Mesenchymal stem cell (in vitro differentiated cells and primary cell): ENCODE results near the gene ITFG1. TPM values are rescaled to one million over a fixed set of nuclear protein-coding genes. Genes with fewer than 3 reads are reported as not detected.

Experiments
- DNase-seq: peaks from one replicate; pipeline ENCODE4 v3.0.0-alpha.2; 2013
- H2AFZ ChIP-seq: one replicate; pipeline ENCODE4 v1.6.1; 2013; ENCODE audit warnings: low read depth, mild to moderate bottlenecking, control low read depth, inconsistent platforms, low read length, moderate library complexity
- H2AK5ac ChIP-seq: 2 replicates; pipeline ENCODE4 v1.6.1; 2013; ENCODE audit warnings: low read length, moderate library complexity, mild to moderate bottlenecking, inconsistent platforms; ENCODE audit not compliant: severe bottlenecking
- H2BK120ac ChIP-seq: one replicate; pipeline ENCODE4 v1.6.1; 2013; ENCODE audit warnings: low read depth, mild to moderate bottlenecking, inconsistent platforms, low read length, moderate library complexity
- H2BK12ac ChIP-seq, 2 experiments: one replicate each; pipeline ENCODE4 v1.6.1; 2013; ENCODE audit warnings: inconsistent platforms in 2 of 2, low read length in 2 of 2, mild to moderate bottlenecking in 2 of 2, moderate library complexity in 2 of 2, control low read depth in 1 of 2
- H2BK15ac ChIP-seq: one replicate; pipeline ENCODE4 v1.6.1; 2013; ENCODE audit warnings: mild to moderate bottlenecking, low read depth, inconsistent platforms; ENCODE audit not compliant: poor library complexity, severe bottlenecking
- H2BK5ac ChIP-seq: 2 replicates; pipeline ENCODE4 v1.6.1; 2013; ENCODE audit warnings: low read depth, mild to moderate bottlenecking, low read length, control low read depth, inconsistent platforms; ENCODE audit not compliant: poor library complexity, severe bottlenecking
- H3K14ac ChIP-seq, 2 experiments: one replicate each; pipeline ENCODE4 v1.6.1; 2013; ENCODE audit warnings: inconsistent platforms in 2 of 2, low read length in 2 of 2, control low read depth in 1 of 2, mild to moderate bottlenecking in 1 of 2, moderate library complexity in 1 of 2
- H3K18ac ChIP-seq, 2 experiments: one replicate each; pipeline ENCODE4 v1.6.1; 2013; ENCODE audit warnings: inconsistent platforms in 2 of 2, low read length in 2 of 2, control low read depth in 1 of 2, low read depth in 1 of 2, mild to moderate bottlenecking in 1 of 2
- H3K23ac ChIP-seq, 2 experiments: one replicate each; pipeline ENCODE4 v1.6.1; 2013; ENCODE audit warnings: inconsistent platforms in 2 of 2, low read length in 2 of 2, mild to moderate bottlenecking in 2 of 2, moderate library complexity in 2 of 2, control low read depth in 1 of 2
- H3K27ac ChIP-seq: 2 replicates; pipeline ENCODE4 v1.5.1; 2013; ENCODE audit warnings: mild to moderate bottlenecking, moderate library complexity, low read length, control low read depth, inconsistent platforms; ENCODE audit not compliant: poor library complexity, severe bottlenecking
- H3K27me3 ChIP-seq, 2 experiments: 2 replicates each; pipeline versions ENCODE4 v1.6.1 to v1.7.0; 2013; ENCODE audit warnings: low read length in 2 of 2, mild to moderate bottlenecking in 2 of 2, moderate library complexity in 2 of 2, control low read depth in 1 of 2, inconsistent platforms in 1 of 2; ENCODE audit not compliant: control insufficient read depth in 1 of 2, insufficient read depth in 1 of 2
- H3K36me3 ChIP-seq, 2 experiments: 2 replicates each; pipeline versions ENCODE4 v1.6.1 to v1.7.0; 2013; ENCODE audit warnings: low read length in 2 of 2, control low read depth in 1 of 2, inconsistent platforms in 1 of 2, low read depth in 1 of 2, mild to moderate bottlenecking in 1 of 2; ENCODE audit not compliant: insufficient read depth in 2 of 2, control insufficient read depth in 1 of 2
- H3K4ac ChIP-seq, 2 experiments: one replicate each; pipeline ENCODE4 v1.6.1; 2013; ENCODE audit warnings: inconsistent platforms in 2 of 2, low read length in 2 of 2, mild to moderate bottlenecking in 2 of 2, moderate library complexity in 2 of 2, control low read depth in 1 of 2, low read depth in 1 of 2
- H3K4me1 ChIP-seq: 2 replicates; pipeline ENCODE4 v1.6.1; 2013; ENCODE audit warnings: low read depth, low read length, control low read depth; ENCODE audit not compliant: control insufficient read depth, insufficient read depth
- H3K4me2 ChIP-seq: 2 replicates; pipeline ENCODE4 v1.6.1; 2013; ENCODE audit warnings: low read length, mild to moderate bottlenecking, inconsistent platforms; ENCODE audit not compliant: poor library complexity, severe bottlenecking
- H3K4me3 ChIP-seq, 2 experiments: 2 replicates each; pipeline versions ENCODE4 v1.5.1 to v1.7.0; 2013; ENCODE audit warnings: low read length in 2 of 2, mild to moderate bottlenecking in 2 of 2, control low read depth in 1 of 2, low read depth in 1 of 2; ENCODE audit not compliant: insufficient read depth in 1 of 2
- H3K79me1 ChIP-seq: replicated peaks from 2 replicates; pipeline ENCODE4 v1.6.1; 2013; ENCODE audit warnings: mild to moderate bottlenecking, control low read depth, low read length, inconsistent platforms; ENCODE audit not compliant: poor library complexity, severe bottlenecking
- H3K9ac ChIP-seq: 2 replicates; pipeline ENCODE4 v1.7.0; 2013; ENCODE audit warnings: mild to moderate bottlenecking, low read length, moderate library complexity
- H3K9me3 ChIP-seq: 2 replicates; pipeline ENCODE4 v1.7.0; 2013; ENCODE audit warnings: mild to moderate bottlenecking, low read length; ENCODE audit not compliant: control insufficient read depth
- H4K8ac ChIP-seq: one replicate; pipeline ENCODE4 v1.6.1; 2013; ENCODE audit warnings: inconsistent platforms, mild to moderate bottlenecking, low read length, moderate library complexity
- H4K91ac ChIP-seq: one replicate; pipeline ENCODE4 v1.6.1; 2013; ENCODE audit warnings: mild to moderate bottlenecking, low read length, inconsistent platforms
- WGBS: methylation state at CpG from one replicate; pipeline ENCODE4 v1.1.7; 2013; ENCODE audit warnings: mixed read lengths; 5-methylcytosine and 5-hydroxymethylcytosine counted together
- small RNA-seq: library from polyadenylated mRNA; stranded (forward); fragments of <200 nt; extraction: miRNeasy Mini kit (QIAGEN cat#:217004); gene quantifications from one replicate; pipeline ENCODE3, GENCODE V24; 2013; ENCODE audit warnings: low read depth

Gene ITFG1

DNA sequence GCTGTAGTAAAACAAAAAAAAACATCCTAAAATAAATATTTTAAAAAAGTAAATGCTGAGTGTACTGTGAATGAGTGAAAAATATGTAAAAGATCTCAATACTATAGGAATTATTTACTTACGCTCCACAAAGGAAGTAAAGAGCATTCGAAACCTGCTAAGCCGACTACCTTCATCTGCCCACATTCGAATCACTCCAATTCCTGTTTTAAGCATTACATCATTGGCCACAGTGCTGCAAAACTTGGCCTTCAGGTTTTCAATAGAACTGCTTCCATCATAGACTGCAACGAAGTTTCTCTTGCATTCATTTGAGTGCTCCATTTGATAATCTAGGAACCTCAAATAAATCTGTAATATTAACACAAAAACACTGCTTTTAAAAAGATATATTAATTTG lies 351.5 kb downstream of the ITFG1 start:
- H3K36me3 ChIP-seq, result no peaks in the 10 kb centered on the region
- no peak overlapping the region for H4K91ac ChIP-seq
- H2BK120ac ChIP-seq, result no peak overlapping the region
- no peaks in the 10 kb centered on the region for H3K9me3 ChIP-seq
- no peaks in the 10 kb centered on the region for H3K79me1 ChIP-seq
- no peak overlapping the region for H4K8ac ChIP-seq
- H3K18ac ChIP-seq, result no peak overlapping the region
- H2AK5ac ChIP-seq, result no peak overlapping the region
- H3K27ac ChIP-seq, result no peak overlapping the region
- DNase-seq, result no peak
- no peak overlapping the region for H3K14ac ChIP-seq
- H3K4me1 ChIP-seq, result no peaks in the 10 kb centered on the region
- WGBS, result 96% methylated on average over 5 of the region's 5 CpGs
- H3K4me2 ChIP-seq, result no peak overlapping the region
- H2AFZ ChIP-seq, result no peak overlapping the region
- H3K23ac ChIP-seq, result no peak overlapping the region
- H2BK15ac ChIP-seq, result no peak overlapping the region
- no peak overlapping the region for H2BK12ac ChIP-seq
- H3K9ac ChIP-seq, result no peak overlapping the region
- no peaks in the 10 kb centered on the region for H3K27me3 ChIP-seq
- no peak overlapping the region for H2BK5ac ChIP-seq
- no peak overlapping the region for H3K4ac ChIP-seq
- no peak overlapping the region for H3K4me3 ChIP-seq

Small RNA genes lying within 50 kb of the gene (small RNA-seq; reads per million reads assigned to genes)
- gene RF00019 (not detected), gene RNA5SP425 (not detected)
